Peyer's patch (tissue), 4 donors: ENCODE data around the gene HSPG2.

Experiments used
- POLR2A ChIP-seq, 2 donors: fragments of 450-650 bp; IDR thresholded peaks; one replicate each; pipeline ENCODE4 v1.5.1; 2017; ENCODE audit warnings: antibody characterized with exemption in 2 of 2, mild to moderate bottlenecking in 2 of 2, moderate library complexity in 2 of 2
- TF ChIP-seq, protein P1 (sequence below), 6 experiments: fragments of 450-650 bp in 4 of 6; fragments of 200-600 bp in 2 of 6; sonication (generic) in 1 of 6; IDR thresholded peaks; one replicate each; pipeline ENCODE4 v1.5.1; 2017 to 2019; ENCODE audit warnings: antibody characterized with exemption in 6 of 6, mild to moderate bottlenecking in 3 of 6, moderate library complexity in 1 of 6

DNA sequence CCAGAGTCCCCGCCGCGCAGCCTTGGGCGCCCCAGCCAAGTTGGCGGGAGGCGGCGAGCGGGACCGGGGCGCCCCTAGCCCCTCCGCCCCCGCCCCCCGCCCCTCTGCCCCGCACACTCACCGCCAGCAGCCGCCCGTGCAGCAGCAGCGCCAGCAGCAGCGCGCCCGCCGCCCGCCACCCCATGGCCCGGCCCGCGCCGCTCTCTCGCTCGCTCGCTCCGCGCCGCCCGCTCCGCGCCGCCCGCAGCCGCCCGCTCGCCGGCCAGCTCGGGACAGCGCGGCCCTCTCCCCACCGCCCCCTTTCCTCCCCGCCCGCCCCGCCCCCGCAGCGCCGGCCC is at the start of gene HSPG2:
- TF ChIP-seq, protein P1, sequence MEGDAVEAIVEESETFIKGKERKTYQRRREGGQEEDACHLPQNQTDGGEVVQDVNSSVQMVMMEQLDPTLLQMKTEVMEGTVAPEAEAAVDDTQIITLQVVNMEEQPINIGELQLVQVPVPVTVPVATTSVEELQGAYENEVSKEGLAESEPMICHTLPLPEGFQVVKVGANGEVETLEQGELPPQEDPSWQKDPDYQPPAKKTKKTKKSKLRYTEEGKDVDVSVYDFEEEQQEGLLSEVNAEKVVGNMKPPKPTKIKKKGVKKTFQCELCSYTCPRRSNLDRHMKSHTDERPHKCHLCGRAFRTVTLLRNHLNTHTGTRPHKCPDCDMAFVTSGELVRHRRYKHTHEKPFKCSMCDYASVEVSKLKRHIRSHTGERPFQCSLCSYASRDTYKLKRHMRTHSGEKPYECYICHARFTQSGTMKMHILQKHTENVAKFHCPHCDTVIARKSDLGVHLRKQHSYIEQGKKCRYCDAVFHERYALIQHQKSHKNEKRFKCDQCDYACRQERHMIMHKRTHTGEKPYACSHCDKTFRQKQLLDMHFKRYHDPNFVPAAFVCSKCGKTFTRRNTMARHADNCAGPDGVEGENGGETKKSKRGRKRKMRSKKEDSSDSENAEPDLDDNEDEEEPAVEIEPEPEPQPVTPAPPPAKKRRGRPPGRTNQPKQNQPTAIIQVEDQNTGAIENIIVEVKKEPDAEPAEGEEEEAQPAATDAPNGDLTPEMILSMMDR (IDR thresholded peaks at IDR 0.05) = no peak
- TF ChIP-seq POLR2A (IDR thresholded peaks at IDR 0.05) = peak in 1 of 2 donors; percentile 2
